Measurements from ENCODE around the gene HSBP1. TPM values are rescaled to one million over a fixed set of nuclear protein-coding genes. Genes with fewer than 3 reads are reported as not detected.

HSBP1 gene
- total and polyA plus RNA-seq, 9 of the 15 experiments (the other 6 are each of a cell fraction or from before 2014, with no cell fraction given): 84.9 to 677 (median 204) TPM

DNA sequence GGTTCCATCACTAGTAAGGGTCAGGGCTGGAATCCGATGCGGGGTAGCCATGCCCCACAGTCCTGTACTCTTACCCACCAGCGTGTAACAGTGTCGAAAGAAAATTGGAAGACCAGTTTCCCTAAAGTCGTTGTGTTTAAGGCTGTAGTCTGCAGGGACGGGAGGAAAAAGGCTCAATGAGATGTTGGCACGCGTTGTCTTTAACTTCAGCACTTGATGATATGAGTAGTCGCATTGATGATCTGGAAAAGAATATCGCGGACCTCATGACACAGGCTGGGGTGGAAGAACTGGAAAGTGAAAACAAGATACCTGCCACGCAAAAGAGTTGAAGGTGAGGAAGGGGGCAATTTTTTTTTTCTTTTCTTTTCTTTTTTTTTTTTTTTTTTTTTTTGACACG lies 1.3 kb downstream of the HSBP1 start (continued):
- TF ChIP-seq, protein P1, sequence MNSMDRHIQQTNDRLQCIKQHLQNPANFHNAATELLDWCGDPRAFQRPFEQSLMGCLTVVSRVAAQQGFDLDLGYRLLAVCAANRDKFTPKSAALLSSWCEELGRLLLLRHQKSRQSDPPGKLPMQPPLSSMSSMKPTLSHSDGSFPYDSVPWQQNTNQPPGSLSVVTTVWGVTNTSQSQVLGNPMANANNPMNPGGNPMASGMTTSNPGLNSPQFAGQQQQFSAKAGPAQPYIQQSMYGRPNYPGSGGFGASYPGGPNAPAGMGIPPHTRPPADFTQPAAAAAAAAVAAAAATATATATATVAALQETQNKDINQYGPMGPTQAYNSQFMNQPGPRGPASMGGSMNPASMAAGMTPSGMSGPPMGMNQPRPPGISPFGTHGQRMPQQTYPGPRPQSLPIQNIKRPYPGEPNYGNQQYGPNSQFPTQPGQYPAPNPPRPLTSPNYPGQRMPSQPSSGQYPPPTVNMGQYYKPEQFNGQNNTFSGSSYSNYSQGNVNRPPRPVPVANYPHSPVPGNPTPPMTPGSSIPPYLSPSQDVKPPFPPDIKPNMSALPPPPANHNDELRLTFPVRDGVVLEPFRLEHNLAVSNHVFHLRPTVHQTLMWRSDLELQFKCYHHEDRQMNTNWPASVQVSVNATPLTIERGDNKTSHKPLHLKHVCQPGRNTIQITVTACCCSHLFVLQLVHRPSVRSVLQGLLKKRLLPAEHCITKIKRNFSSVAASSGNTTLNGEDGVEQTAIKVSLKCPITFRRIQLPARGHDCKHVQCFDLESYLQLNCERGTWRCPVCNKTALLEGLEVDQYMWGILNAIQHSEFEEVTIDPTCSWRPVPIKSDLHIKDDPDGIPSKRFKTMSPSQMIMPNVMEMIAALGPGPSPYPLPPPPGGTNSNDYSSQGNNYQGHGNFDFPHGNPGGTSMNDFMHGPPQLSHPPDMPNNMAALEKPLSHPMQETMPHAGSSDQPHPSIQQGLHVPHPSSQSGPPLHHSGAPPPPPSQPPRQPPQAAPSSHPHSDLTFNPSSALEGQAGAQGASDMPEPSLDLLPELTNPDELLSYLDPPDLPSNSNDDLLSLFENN (IDR thresholded peaks at IDR 0.05; ENCODE audit: low read depth in 2 of 2, low read length in 2 of 2): no peak
- TF ChIP-seq NCOA2 (IDR thresholded peaks at IDR 0.05; ENCODE audit: partially characterized antibody in 2 of 2): no peak
- no peak for TF ChIP-seq KLF10 (CRISPR knock-in tag; IDR thresholded peaks at IDR 0.05)

DNA sequence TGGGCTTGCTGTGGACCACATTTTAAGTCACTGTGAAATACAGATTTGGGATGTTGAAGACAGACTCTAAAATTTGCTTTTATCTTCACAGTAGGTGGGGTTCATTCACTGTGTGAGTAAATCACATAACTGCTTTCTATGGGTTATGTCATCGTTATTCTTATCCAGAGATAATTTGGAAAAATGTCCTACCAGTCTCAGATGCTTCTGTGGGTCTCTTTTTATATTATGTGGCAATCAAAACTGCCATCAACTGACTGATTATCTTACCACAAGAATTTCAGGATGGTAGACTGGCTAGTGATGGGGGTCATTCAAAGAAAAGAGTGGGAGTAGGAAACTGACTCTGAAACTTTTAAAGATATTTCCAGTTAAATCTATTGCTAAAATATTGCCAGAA lies 3.1 kb downstream of the HSBP1 start:
- Histone ChIP-seq H3K9me3 (replicated peaks; ENCODE audit: control insufficient read depth, insufficient read depth, low read depth, low read length) (no peaks in the 10 kb centered on the region), H3K9ac (ENCODE audit: insufficient read depth in 1 of 2, low read depth in 2 of 2, low read length in 2 of 2) (no peak overlapping the region), H3K27ac (ENCODE audit: extremely low read depth, low read depth, low read length) (no peak overlapping the region), H3K4me1 (replicated peaks in 1 of 2; ENCODE audit: control insufficient read depth in 2 of 2, insufficient read depth in 2 of 2, low read length in 2 of 2) (peaks cover 4 to 9% of the 10 kb centered on the region in 2 experiments; a peak in 4 of 5 replicates), H3K4me3 (no peak overlapping the region), H3K79me2 (ENCODE audit: control insufficient read depth, insufficient read depth, low read length) (peaks cover 22% of the 10 kb centered on the region), H4K20me1 (replicated peaks; ENCODE audit: control insufficient read depth, insufficient read depth, low read length) (peaks cover 6% of the 10 kb centered on the region; the same call in 1 of the 2 replicates), H2AFZ (ENCODE audit: low read depth, low read length) (no peak overlapping the region), H3K27me3 (ENCODE audit: control insufficient read depth in 2 of 2, insufficient read depth in 2 of 2, low read length in 2 of 2) (peaks cover 10 to 12% of the 10 kb centered on the region in 2 experiments), H3K4me2 (ENCODE audit: insufficient read depth, low read length) (no peak overlapping the region), H3K36me3 (ENCODE audit: control insufficient read depth, insufficient read depth, low read length) (peaks cover 36% of the 10 kb centered on the region), H3K9me1 (ENCODE audit: control insufficient read depth, insufficient read depth, low read length) (peaks cover 3% of the 10 kb centered on the region)
- POLR2A ChIA-PET: no interaction called here
- no TSS peak for BruUV-seq (replicated peaks)
- ATAC-seq (no peak), FAIRE-seq (no peak), DNase-seq (ENCODE audit: extremely low read depth in 1 of 4, low spot score in 3 of 4) (no peak)
- CTCF ChIA-PET (ENCODE audit: low intra/inter-chr PET ratio): no interaction called here
- intact Hi-C loops (cut with micrococcal nuclease): no loop called here
- 63% methylated on average over 1 of the region's 1 CpG for WGBS (ENCODE audit: insufficient coverage, low coverage, missing lambda C conversion rate)
- in situ Hi-C loops (cut with MboI): no loop called here
- TF ChIP-seq SNRNP70 (optimal IDR thresholded peaks at IDR 0.05; ENCODE audit: low read depth, low read length): no peak
- no peak for TF ChIP-seq RFX7 (CRISPR knock-in tag; IDR thresholded peaks at IDR 0.05)
- TF ChIP-seq EGR1 (conservative IDR thresholded peaks at IDR 0.05): no peak
- no peak for TF ChIP-seq RFX1 (IDR thresholded peaks at IDR 0.05)
- no peak for TF ChIP-seq SMAD1 (IDR thresholded peaks at IDR 0.05; ENCODE audit: low read depth, low read length, partially characterized antibody)
- TF ChIP-seq, protein P2, sequence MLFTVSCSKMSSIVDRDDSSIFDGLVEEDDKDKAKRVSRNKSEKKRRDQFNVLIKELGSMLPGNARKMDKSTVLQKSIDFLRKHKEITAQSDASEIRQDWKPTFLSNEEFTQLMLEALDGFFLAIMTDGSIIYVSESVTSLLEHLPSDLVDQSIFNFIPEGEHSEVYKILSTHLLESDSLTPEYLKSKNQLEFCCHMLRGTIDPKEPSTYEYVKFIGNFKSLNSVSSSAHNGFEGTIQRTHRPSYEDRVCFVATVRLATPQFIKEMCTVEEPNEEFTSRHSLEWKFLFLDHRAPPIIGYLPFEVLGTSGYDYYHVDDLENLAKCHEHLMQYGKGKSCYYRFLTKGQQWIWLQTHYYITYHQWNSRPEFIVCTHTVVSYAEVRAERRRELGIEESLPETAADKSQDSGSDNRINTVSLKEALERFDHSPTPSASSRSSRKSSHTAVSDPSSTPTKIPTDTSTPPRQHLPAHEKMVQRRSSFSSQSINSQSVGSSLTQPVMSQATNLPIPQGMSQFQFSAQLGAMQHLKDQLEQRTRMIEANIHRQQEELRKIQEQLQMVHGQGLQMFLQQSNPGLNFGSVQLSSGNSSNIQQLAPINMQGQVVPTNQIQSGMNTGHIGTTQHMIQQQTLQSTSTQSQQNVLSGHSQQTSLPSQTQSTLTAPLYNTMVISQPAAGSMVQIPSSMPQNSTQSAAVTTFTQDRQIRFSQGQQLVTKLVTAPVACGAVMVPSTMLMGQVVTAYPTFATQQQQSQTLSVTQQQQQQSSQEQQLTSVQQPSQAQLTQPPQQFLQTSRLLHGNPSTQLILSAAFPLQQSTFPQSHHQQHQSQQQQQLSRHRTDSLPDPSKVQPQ (CRISPR knock-in tag; IDR thresholded peaks at IDR 0.05; ENCODE audit: borderline replicate concordance): no peak
- no peak for TF ChIP-seq ETV6 (IDR thresholded peaks at IDR 0.05; ENCODE audit: borderline replicate concordance in 1 of 2, low read depth in 2 of 2, low read length in 1 of 2)
- TF ChIP-seq ETV6 (CRISPR knock-in tag; IDR thresholded peaks at IDR 0.05; ENCODE audit: borderline replicate concordance): no peak
- no peak for TF ChIP-seq ZNF699 (CRISPR knock-in tag; IDR thresholded peaks at IDR 0.05; ENCODE audit: insufficient replicate concordance)
- TF ChIP-seq ZNF212 (CRISPR knock-in tag; IDR thresholded peaks at IDR 0.05): no peak
- TF ChIP-seq PHB2 (IDR thresholded peaks at IDR 0.05; ENCODE audit: low read depth): no peak
- TF ChIP-seq CSDE1 (IDR thresholded peaks at IDR 0.05): no peak
- no peak for TF ChIP-seq DMBX1 (CRISPR knock-in tag; IDR thresholded peaks at IDR 0.05; ENCODE audit: borderline replicate concordance)
- TF ChIP-seq SMARCB1 (IDR thresholded peaks at IDR 0.05; ENCODE audit: insufficient read length, low read depth): no peak

Measured in K562 (cell line).